ENCODE results near the gene ANO3. TPM values are rescaled to one million over a fixed set of nuclear protein-coding genes. Genes with fewer than 3 reads are reported as not detected.

Gene ANO3
- total RNA-seq, 2 donors from 2014 or later = not detected

DNA sequence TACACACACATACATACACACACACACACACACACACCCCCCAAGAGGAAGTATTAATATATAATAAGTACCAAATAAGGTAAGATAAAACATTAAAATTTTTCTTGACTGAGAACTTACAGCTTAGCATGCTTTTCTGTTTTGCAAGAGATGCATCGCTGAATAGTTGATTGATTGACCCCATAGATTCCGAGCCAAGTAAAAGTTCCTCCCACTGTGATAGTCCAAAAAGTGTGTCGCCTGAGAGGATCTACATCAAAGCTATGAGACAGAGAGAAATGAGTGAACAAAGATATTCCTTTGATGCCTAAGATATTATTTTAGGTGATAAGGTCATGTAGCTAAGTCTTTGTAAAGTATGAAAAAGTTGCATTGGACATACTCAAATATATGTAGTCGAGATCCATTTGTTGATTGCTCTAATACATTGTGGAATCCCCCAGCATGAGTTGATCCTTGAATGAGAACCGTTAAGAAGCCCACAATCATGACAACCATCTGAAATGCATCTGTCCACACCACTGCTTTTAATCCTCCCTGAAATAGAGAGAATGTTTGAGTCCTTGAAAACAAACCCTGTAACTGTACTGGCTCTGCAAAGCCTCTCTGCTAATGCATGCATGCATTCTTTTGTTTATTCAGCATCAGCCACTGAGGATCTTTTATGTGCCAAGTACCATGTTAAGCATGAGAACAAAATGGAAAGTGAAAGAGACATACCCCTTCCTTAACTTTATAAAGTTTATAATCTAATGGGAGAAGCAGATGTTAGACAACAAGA, 371.7 kb downstream of the ANO3 start:
- H3K27me3 Mint-ChIP-seq = no peaks in the 10 kb centered on the region
- ATAC-seq (no peak), DNase-seq (no peak)
- H3K9me3 ChIP-seq (ENCODE audit: control insufficient read depth, low read length, poor library complexity, severe bottlenecking) = no peaks in the 10 kb centered on the region
- no peak overlapping the region for H3K27ac Mint-ChIP-seq
- no peaks in the 10 kb centered on the region for H3K36me3 Mint-ChIP-seq (ENCODE audit: low read depth)
- H3K4me3 Mint-ChIP-seq = no peak overlapping the region
- H3K4me1 Mint-ChIP-seq = no peaks in the 10 kb centered on the region

DNA sequence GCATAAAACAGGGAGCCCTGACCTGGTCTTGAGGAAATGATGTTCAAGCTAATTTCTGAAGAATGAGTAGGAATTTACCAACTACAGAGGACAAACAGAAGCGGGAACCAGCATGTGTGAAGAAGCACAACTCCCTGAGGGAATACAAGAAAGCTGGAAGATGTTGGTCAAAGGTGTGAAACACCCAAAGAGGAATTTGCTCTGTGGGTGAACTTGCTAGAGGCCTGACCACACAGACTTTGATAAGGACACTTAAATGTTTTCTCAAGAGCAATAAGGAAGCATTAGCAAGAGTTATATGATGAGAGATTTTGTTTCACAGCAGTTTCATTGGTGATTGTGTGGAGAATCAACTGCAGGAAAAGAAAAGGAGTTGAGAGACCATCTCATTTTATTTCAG, 372.3 kb downstream of the ANO3 start:
- Mint-ChIP-seq H3K27me3 (no peaks in the 10 kb centered on the region), H3K4me3 (no peak overlapping the region), H3K4me1 (no peaks in the 10 kb centered on the region), H3K36me3 (ENCODE audit: low read depth) (no peaks in the 10 kb centered on the region), H3K27ac (no peak overlapping the region)
- no peaks in the 10 kb centered on the region for H3K9me3 ChIP-seq (ENCODE audit: control insufficient read depth, low read length, poor library complexity, severe bottlenecking)
- ATAC-seq (no peak), DNase-seq (no peak)

- no peak for ATAC-seq
- DNase-seq = no peak
- Mint-ChIP-seq H3K27ac (no peak overlapping the region), H3K4me3 (no peak overlapping the region), H3K36me3 (ENCODE audit: low read depth) (no peaks in the 10 kb centered on the region), H3K27me3 (no peaks in the 10 kb centered on the region), H3K4me1 (no peaks in the 10 kb centered on the region)
- no peaks in the 10 kb centered on the region for H3K9me3 ChIP-seq (ENCODE audit: control insufficient read depth, low read length, poor library complexity, severe bottlenecking)
Measured at GRCh38 chr11:26706181-26706580, 374.3 kb downstream of the ANO3 start.

GRCh38 chr11:26708736-26709456, 377.0 kb downstream of the ANO3 start:
- Mint-ChIP-seq H3K27me3 (no peaks in the 10 kb centered on the region), H3K4me3 (no peak overlapping the region), H3K36me3 (ENCODE audit: low read depth) (no peaks in the 10 kb centered on the region), H3K27ac (no peak overlapping the region), H3K4me1 (no peaks in the 10 kb centered on the region)
- H3K9me3 ChIP-seq (ENCODE audit: control insufficient read depth, low read length, poor library complexity, severe bottlenecking) = no peaks in the 10 kb centered on the region
- DNase-seq (no peak), ATAC-seq (no peak)

DNA sequence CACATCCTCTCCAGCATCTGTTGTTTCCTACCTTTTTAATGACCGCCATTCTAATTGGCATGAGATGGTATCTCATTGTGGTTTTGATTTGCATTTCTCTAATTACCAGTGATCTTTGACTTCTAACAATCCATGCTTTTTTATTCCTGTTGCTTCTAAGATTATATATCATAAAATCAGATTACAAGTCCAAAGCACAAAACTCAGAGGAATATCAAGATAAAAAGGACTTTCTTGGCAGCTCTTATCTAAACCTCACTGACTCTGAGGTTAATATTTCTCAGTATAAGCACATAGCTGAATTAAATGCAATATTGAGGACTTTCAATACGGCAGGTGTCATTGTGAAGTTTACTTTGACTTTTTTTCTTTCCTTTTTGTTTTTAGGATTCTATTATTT, 378.6 kb downstream of the ANO3 start:
- Mint-ChIP-seq H3K27ac (no peak overlapping the region), H3K36me3 (ENCODE audit: low read depth) (no peaks in the 10 kb centered on the region), H3K4me3 (no peak overlapping the region)

DNA sequence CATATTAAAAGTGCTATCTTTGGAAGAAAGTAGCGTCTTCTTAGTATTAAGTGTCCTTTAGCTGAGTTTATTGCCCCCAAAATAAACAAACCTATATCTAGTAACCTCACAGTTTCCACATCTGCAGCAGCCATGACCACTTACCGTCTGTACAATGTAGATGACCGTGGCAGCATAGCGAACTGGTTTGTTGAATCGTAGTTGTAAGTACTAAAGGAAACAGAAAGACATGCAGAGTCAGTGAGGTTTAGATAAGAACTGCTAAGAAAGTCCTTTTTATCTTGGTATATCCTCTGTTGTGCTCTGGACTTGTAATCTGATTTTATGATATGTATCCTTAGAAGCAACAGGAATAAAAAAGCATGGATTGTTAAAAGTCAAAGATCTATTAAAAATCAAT, 380.6 kb downstream of the ANO3 start:
- Mint-ChIP-seq H3K4me1 (no peaks in the 10 kb centered on the region), H3K4me3 (no peak overlapping the region), H3K36me3 (ENCODE audit: low read depth) (no peaks in the 10 kb centered on the region), H3K27me3 (no peaks in the 10 kb centered on the region), H3K27ac (no peak overlapping the region)
- H3K9me3 ChIP-seq (ENCODE audit: control insufficient read depth, low read length, poor library complexity, severe bottlenecking) = no peaks in the 10 kb centered on the region
- DNase-seq (no peak), ATAC-seq (no peak)

More for the DNA sequence above, 378.6 kb downstream of the ANO3 start:
- no peaks in the 10 kb centered on the region for H3K4me1 Mint-ChIP-seq
- no peaks in the 10 kb centered on the region for H3K27me3 Mint-ChIP-seq
- H3K9me3 ChIP-seq (ENCODE audit: control insufficient read depth, low read length, poor library complexity, severe bottlenecking) = no peaks in the 10 kb centered on the region
- DNase-seq (no peak), ATAC-seq (no peak)

Other genes with a start within 250 kb of the ANO3 start
- not detected for gene MUC15, start 240.1 kb downstream of the ANO3 start, total RNA-seq

All from T-helper 17 cell (primary cell).